ENCODE data around the gene SPECC1. TPM values are rescaled to one million over a fixed set of nuclear protein-coding genes. Genes with fewer than 3 reads are reported as not detected.

The SPECC1 gene
- total RNA-seq, 1 donor from 2014 or later = 7.5 TPM

GRCh38 chr17:20084621-20085282 lies 75.6 kb downstream of the SPECC1 start:
- TF ChIP-seq CTCF (IDR thresholded peaks at IDR 0.05) = no peak
- Mint-ChIP-seq H3K27me3 (peaks cover 12% of the 10 kb centered on the region), H3K9me3 (no peaks in the 10 kb centered on the region), H3K4me3 (no peak overlapping the region), H3K36me3 (ENCODE audit: low read depth) (no peaks in the 10 kb centered on the region), H3K4me1 (no peaks in the 10 kb centered on the region), H3K27ac (no peak overlapping the region)
- intact Hi-C loops (cut with micrococcal nuclease) = no loop called here
- ChIA-PET POLR2A (no interaction called here), CTCF (no interaction called here)
- ATAC-seq (ENCODE audit: low read depth) = no peak
- no peak for DNase-seq

- H3K36me3 Mint-ChIP-seq (ENCODE audit: low read depth) = no peaks in the 10 kb centered on the region
- intact Hi-C loops (cut with micrococcal nuclease) = no loop called here
- H3K9me3 Mint-ChIP-seq = no peaks in the 10 kb centered on the region
- no peak for DNase-seq
- H3K4me3 Mint-ChIP-seq = no peak overlapping the region
- no peak for ATAC-seq (ENCODE audit: low read depth)
- POLR2A ChIA-PET = no interaction called here
- H3K27ac Mint-ChIP-seq = no peak overlapping the region
- CTCF ChIA-PET = no interaction called here
- no peak for TF ChIP-seq CTCF (IDR thresholded peaks at IDR 0.05)
- peaks cover 8% of the 10 kb centered on the region for H3K27me3 Mint-ChIP-seq
- H3K4me1 Mint-ChIP-seq = no peaks in the 10 kb centered on the region
These were observed 76.2 kb downstream of the SPECC1 start for GRCh38 chr17:20085283-20085845.

- no peak for ATAC-seq (ENCODE audit: low read depth)
- DNase-seq = no peak
- no peaks in the 10 kb centered on the region for H3K9me3 Mint-ChIP-seq
- H3K4me1 Mint-ChIP-seq = no peaks in the 10 kb centered on the region
- POLR2A ChIA-PET = no interaction called here
- intact Hi-C loops (cut with micrococcal nuclease) = no loop called here
- H3K36me3 Mint-ChIP-seq (ENCODE audit: low read depth) = no peaks in the 10 kb centered on the region
- H3K27ac Mint-ChIP-seq = no peak overlapping the region
- CTCF ChIA-PET = no interaction called here
- no peak for TF ChIP-seq CTCF (IDR thresholded peaks at IDR 0.05)
- H3K4me3 Mint-ChIP-seq = no peak overlapping the region
- no peaks in the 10 kb centered on the region for H3K27me3 Mint-ChIP-seq
These were observed 77.4 kb downstream of the SPECC1 start for GRCh38 chr17:20086416-20087076.

- no peaks in the 10 kb centered on the region for H3K36me3 Mint-ChIP-seq (ENCODE audit: low read depth)
- intact Hi-C loops (cut with micrococcal nuclease) = no loop called here
- no peak overlapping the region for H3K27ac Mint-ChIP-seq
- H3K27me3 Mint-ChIP-seq = no peaks in the 10 kb centered on the region
- POLR2A ChIA-PET = no interaction called here
- no peaks in the 10 kb centered on the region for H3K9me3 Mint-ChIP-seq
- no peak overlapping the region for H3K4me3 Mint-ChIP-seq
- no peak for TF ChIP-seq CTCF (IDR thresholded peaks at IDR 0.05)
- H3K4me1 Mint-ChIP-seq = no peaks in the 10 kb centered on the region
- DNase-seq (no peak), ATAC-seq (ENCODE audit: low read depth) (no peak)
- CTCF ChIA-PET = no interaction called here
These were observed 78.5 kb downstream of the SPECC1 start for GRCh38 chr17:20087538-20088250.

Data from activated B cell treated with CpG ODN at 0.5 μM for 24 hours (primary cell).